ENCODE results near the gene ARHGAP8. TPM values are rescaled to one million over a fixed set of nuclear protein-coding genes. Genes with fewer than 3 reads are reported as not detected.
A peak's percentile ranks its signal among the peaks of the same experiment; 100 is the strongest.
"Not testable (repeated sequence)": the region's sequence is repeated elsewhere in the genome, so short reads cannot be mapped to it uniquely, and the experiment has no call there.

Gene ARHGAP8
- total RNA-seq, 2 donors from 2014 or later, result 35.3 to 57.3 TPM

- intact Hi-C loops (cut with DNase I, micrococcal nuclease), result no loop called here
- no peak for ATAC-seq
- no peak for DNase-seq
Measured at GRCh38 chr22:44786136-44786535, 33.8 kb downstream of the ARHGAP8 start.

- intact Hi-C loops (cut with DNase I, micrococcal nuclease), result no loop called here
- no peak for DNase-seq
- no peak for ATAC-seq
Measured at GRCh38 chr22:44786610-44787009, 34.2 kb downstream of the ARHGAP8 start.

- no peak for DNase-seq
- ATAC-seq, result no peak
- intact Hi-C loops (cut with DNase I, micrococcal nuclease), result no loop called here
Measured at GRCh38 chr22:44787832-44788231, 35.5 kb downstream of the ARHGAP8 start.

- intact Hi-C loops (cut with DNase I, micrococcal nuclease), result no loop called here
- ATAC-seq (no peak), DNase-seq (no peak)
Measured at GRCh38 chr22:44793106-44793505, 40.7 kb downstream of the ARHGAP8 start.

GRCh38 chr22:44793506-44794172, 41.3 kb downstream of the ARHGAP8 start:
- no peak for DNase-seq
- no peak for ATAC-seq
- intact Hi-C loops (cut with DNase I, micrococcal nuclease), result no loop called here

- no peak for DNase-seq
- ATAC-seq, result peak; percentile 4
- intact Hi-C loops (cut with DNase I, micrococcal nuclease), result no loop called here
Measured at GRCh38 chr22:44795701-44796630, 43.6 kb downstream of the ARHGAP8 start.

- no peak for ATAC-seq
- no peak for DNase-seq
- intact Hi-C loops (cut with DNase I, micrococcal nuclease), result no loop called here
Measured at GRCh38 chr22:44797181-44797725, 44.9 kb downstream of the ARHGAP8 start.

GRCh38 chr22:44799077-44799945, 46.9 kb downstream of the ARHGAP8 start:
- no peak for DNase-seq
- intact Hi-C loops (cut with DNase I, micrococcal nuclease), result no loop called here
- no peak for ATAC-seq

- intact Hi-C loops (cut with DNase I, micrococcal nuclease); ATAC-seq; DNase-seq: not testable (repeated sequence)
Measured at GRCh38 chr22:44799946-44800634, 47.7 kb downstream of the ARHGAP8 start.

GRCh38 chr22:44801476-44801875, 49.1 kb downstream of the ARHGAP8 start:
- intact Hi-C loops (cut with DNase I, micrococcal nuclease), result no loop called here
- DNase-seq, result no peak
- no peak for ATAC-seq

GRCh38 chr22:44802071-44802700, 49.8 kb downstream of the ARHGAP8 start:
- intact Hi-C loops (cut with DNase I, micrococcal nuclease), result no loop called here
- ATAC-seq (no peak), DNase-seq (no peak)

GRCh38 chr22:44802956-44803355, 50.6 kb downstream of the ARHGAP8 start:
- ATAC-seq, result no peak
- intact Hi-C loops (cut with DNase I, micrococcal nuclease), result no loop called here

GRCh38 chr22:44804327-44804726, 52.0 kb downstream of the ARHGAP8 start:
- no peak for DNase-seq
- no peak for ATAC-seq
- intact Hi-C loops (cut with DNase I, micrococcal nuclease), result no loop called here

More at GRCh38 chr22:44802956-44803355, 50.6 kb downstream of the ARHGAP8 start:
- DNase-seq, result no peak

- intact Hi-C loops (cut with DNase I, micrococcal nuclease), result no loop called here
- ATAC-seq (no peak), DNase-seq (no peak)
Measured at GRCh38 chr22:44805711-44806110, 53.3 kb downstream of the ARHGAP8 start.

- ATAC-seq (no peak), DNase-seq (no peak)
- intact Hi-C loops (cut with DNase I, micrococcal nuclease), result no loop called here
Measured at GRCh38 chr22:44807232-44807631, 54.9 kb downstream of the ARHGAP8 start.

- intact Hi-C loops (cut with DNase I, micrococcal nuclease), result no loop called here
- no peak for ATAC-seq
Measured at GRCh38 chr22:44807915-44808690, 55.7 kb downstream of the ARHGAP8 start.

GRCh38 chr22:44809456-44809855, 57.1 kb downstream of the ARHGAP8 start:
- ATAC-seq, result no peak
- intact Hi-C loops (cut with DNase I, micrococcal nuclease), result no loop called here
- DNase-seq, result no peak

More at GRCh38 chr22:44807915-44808690, 55.7 kb downstream of the ARHGAP8 start:
- DNase-seq, result no peak
